ENCODE measurements around the gene ERGIC3. TPM values are rescaled to one million over a fixed set of nuclear protein-coding genes. Genes with fewer than 3 reads are reported as not detected.
"Not testable (repeated sequence)": the region's sequence is repeated elsewhere in the genome, so short reads cannot be mapped to it uniquely, and the experiment has no call there.

The ERGIC3 gene
- total RNA-seq, 1 experiment from 2014 or later = 290 TPM

- Histone ChIP-seq H3K27me3 (replicated peaks) (no peaks in the 10 kb centered on the region), H3K36me3 (peaks cover 29% of the 10 kb centered on the region), H3K4me3 (no peak overlapping the region), H3K9me3 (replicated peaks) (no peaks in the 10 kb centered on the region), H3K4me1 (replicated peaks) (peaks cover 3% of the 10 kb centered on the region), H3K27ac (no peak overlapping the region)
- no peak for DNase-seq (ENCODE audit: low read depth in 1 of 2, low spot score in 2 of 2)
Measured at GRCh38 chr20:35510951-35511735, 30.7 kb upstream of the ERGIC3 start.

GRCh38 chr20:35511814-35512420, 30.0 kb upstream of the ERGIC3 start:
- no peaks in the 10 kb centered on the region for H3K27me3 ChIP-seq (replicated peaks)
- H3K4me1 ChIP-seq (replicated peaks) = peaks cover 8% of the 10 kb centered on the region
- no peaks in the 10 kb centered on the region for H3K9me3 ChIP-seq (replicated peaks)
- no peak overlapping the region for H3K27ac ChIP-seq
- no peak overlapping the region for H3K4me3 ChIP-seq
- H3K36me3 ChIP-seq = peaks cover 29% of the 10 kb centered on the region
- DNase-seq (ENCODE audit: low read depth in 1 of 2, low spot score in 2 of 2) = no peak

GRCh38 chr20:35514371-35514932, 27.4 kb upstream of the ERGIC3 start:
- no peak for DNase-seq (ENCODE audit: low read depth in 1 of 2, low spot score in 2 of 2)
- Histone ChIP-seq H3K36me3 (peaks cover 15% of the 10 kb centered on the region), H3K27me3 (replicated peaks) (no peaks in the 10 kb centered on the region)

GRCh38 chr20:35515341-35515740, 26.5 kb upstream of the ERGIC3 start:
- DNase-seq (ENCODE audit: low read depth in 1 of 2, low spot score in 2 of 2) = no peak

More at GRCh38 chr20:35514371-35514932, 27.4 kb upstream of the ERGIC3 start:
- Histone ChIP-seq H3K9me3 (replicated peaks) (no peaks in the 10 kb centered on the region), H3K27ac (no peak overlapping the region), H3K4me1 (replicated peaks) (peaks cover 8% of the 10 kb centered on the region), H3K4me3 (no peak overlapping the region)

GRCh38 chr20:35515949-35516645, 25.8 kb upstream of the ERGIC3 start:
- no peak overlapping the region for H3K4me3 ChIP-seq
- H3K4me1 ChIP-seq (replicated peaks) = peaks cover 8% of the 10 kb centered on the region
- no peaks in the 10 kb centered on the region for H3K9me3 ChIP-seq (replicated peaks)
- DNase-seq (ENCODE audit: low read depth in 1 of 2, low spot score in 2 of 2) = peak; percentile 24 to 52
- H3K27me3 ChIP-seq (replicated peaks) = no peaks in the 10 kb centered on the region
- H3K36me3 ChIP-seq = peaks cover 8% of the 10 kb centered on the region
- no peak overlapping the region for H3K27ac ChIP-seq

More at GRCh38 chr20:35515341-35515740, 26.5 kb upstream of the ERGIC3 start:
- H3K27me3 ChIP-seq (replicated peaks) = no peaks in the 10 kb centered on the region
- no peak overlapping the region for H3K27ac ChIP-seq
- H3K9me3 ChIP-seq (replicated peaks) = no peaks in the 10 kb centered on the region
- H3K4me1 ChIP-seq (replicated peaks) = peaks cover 8% of the 10 kb centered on the region
- H3K36me3 ChIP-seq = peaks cover 8% of the 10 kb centered on the region
- H3K4me3 ChIP-seq = no peak overlapping the region

- Histone ChIP-seq H3K9me3 (replicated peaks) (no peaks in the 10 kb centered on the region), H3K27me3 (replicated peaks) (no peaks in the 10 kb centered on the region), H3K36me3 (peaks cover under 1% of the 10 kb centered on the region; the same call in 1 of the 2 replicates), H3K4me1 (replicated peaks) (peaks cover 8% of the 10 kb centered on the region), H3K4me3 (no peak overlapping the region), H3K27ac (no peak overlapping the region)
- no peak for DNase-seq (ENCODE audit: low read depth in 1 of 2, low spot score in 2 of 2)
Measured at GRCh38 chr20:35517125-35517524, 24.8 kb upstream of the ERGIC3 start.

- DNase-seq (ENCODE audit: low read depth in 1 of 2, low spot score in 2 of 2); H3K27me3 ChIP-seq (replicated peaks); H3K36me3 ChIP-seq; H3K27ac ChIP-seq; H3K4me1 ChIP-seq (replicated peaks); H3K4me3 ChIP-seq; H3K9me3 ChIP-seq (replicated peaks): not testable (repeated sequence)
Measured at GRCh38 chr20:35517767-35518166, 24.1 kb upstream of the ERGIC3 start.

GRCh38 chr20:35518955-35519354, 22.9 kb upstream of the ERGIC3 start:
- no peaks in the 10 kb centered on the region for H3K27me3 ChIP-seq (replicated peaks)
- H3K36me3 ChIP-seq = no peaks in the 10 kb centered on the region
- peaks cover 8% of the 10 kb centered on the region for H3K4me1 ChIP-seq (replicated peaks)
- H3K9me3 ChIP-seq (replicated peaks) = no peaks in the 10 kb centered on the region
- DNase-seq (ENCODE audit: low read depth in 1 of 2, low spot score in 2 of 2) = no peak
- H3K27ac ChIP-seq = no peak overlapping the region
- H3K4me3 ChIP-seq = no peak overlapping the region

- H3K27me3 ChIP-seq (replicated peaks) = no peaks in the 10 kb centered on the region
- H3K9me3 ChIP-seq (replicated peaks) = no peaks in the 10 kb centered on the region
- DNase-seq (ENCODE audit: low read depth in 1 of 2, low spot score in 2 of 2) = peak in 1 of 2 experiments; percentile 47
- H3K27ac ChIP-seq = no peak overlapping the region
- no peak overlapping the region for H3K4me3 ChIP-seq
- no peaks in the 10 kb centered on the region for H3K36me3 ChIP-seq
- no peaks in the 10 kb centered on the region for H3K4me1 ChIP-seq (replicated peaks)
Measured at GRCh38 chr20:35523298-35523888, 18.5 kb upstream of the ERGIC3 start.

GRCh38 chr20:35525639-35526038, 16.2 kb upstream of the ERGIC3 start:
- H3K27me3 ChIP-seq (replicated peaks) = no peaks in the 10 kb centered on the region
- no peak overlapping the region for H3K27ac ChIP-seq
- H3K4me1 ChIP-seq (replicated peaks) = no peaks in the 10 kb centered on the region
- H3K36me3 ChIP-seq = no peaks in the 10 kb centered on the region
- no peak overlapping the region for H3K4me3 ChIP-seq
- DNase-seq (ENCODE audit: low read depth in 1 of 2, low spot score in 2 of 2) = no peak
- no peaks in the 10 kb centered on the region for H3K9me3 ChIP-seq (replicated peaks)

- Histone ChIP-seq H3K4me3 (no peak overlapping the region), H3K4me1 (replicated peaks) (no peaks in the 10 kb centered on the region), H3K9me3 (replicated peaks) (no peaks in the 10 kb centered on the region), H3K36me3 (no peaks in the 10 kb centered on the region), H3K27ac (no peak overlapping the region), H3K27me3 (replicated peaks) (no peaks in the 10 kb centered on the region)
- no peak for DNase-seq (ENCODE audit: low read depth in 1 of 2, low spot score in 2 of 2)
Measured at GRCh38 chr20:35527122-35527769, 14.6 kb upstream of the ERGIC3 start.

- no peak within 1 kb of the TSS for H3K4me3 ChIP-seq
Measured at GRCh38 chr20:35529552-35529951, 12.3 kb upstream of the ERGIC3 start, which contains the start of gene C20orf173. Gene C20orf173 (minus strand): TSS chr20:35529652. CDS start chr20:35529373, 279 bp downstream.

GRCh38 chr20:35539756-35540212, 2.1 kb upstream of the ERGIC3 start:
- peaks cover 6% of the 10 kb centered on the region for H3K4me1 ChIP-seq (replicated peaks)
- no peak overlapping the region for H3K27ac ChIP-seq
- no peak overlapping the region for H3K4me3 ChIP-seq
- no peaks in the 10 kb centered on the region for H3K9me3 ChIP-seq (replicated peaks)
- peaks cover 14% of the 10 kb centered on the region for H3K36me3 ChIP-seq
- no peaks in the 10 kb centered on the region for H3K27me3 ChIP-seq (replicated peaks)
- no peak for DNase-seq (ENCODE audit: low read depth in 1 of 2, low spot score in 2 of 2)

More at GRCh38 chr20:35529552-35529951, 12.3 kb upstream of the ERGIC3 start, which contains the start of gene C20orf173:
- no peak for DNase-seq (ENCODE audit: low read depth in 1 of 2, low spot score in 2 of 2)
- H3K4me1 ChIP-seq (replicated peaks) = no peaks in the 10 kb centered on the region
- no peaks in the 10 kb centered on the region for H3K9me3 ChIP-seq (replicated peaks)
- no peaks in the 10 kb centered on the region for H3K36me3 ChIP-seq
- no peaks in the 10 kb centered on the region for H3K27me3 ChIP-seq (replicated peaks)
- H3K27ac ChIP-seq = no peak within 1 kb of the TSS
